HEK293T (cell line): Measurements from ENCODE around the gene FGF22.

Source experiments
- ARNT ChIP-seq: fragments of 450-650 bp; IDR thresholded peaks from 2 replicates; pipeline ENCODE4 v1.6.1; 2017; ENCODE audit warnings: mild to moderate bottlenecking
- BHLHE40 ChIP-seq: fragments of 450-650 bp; IDR thresholded peaks from 2 replicates; pipeline ENCODE4 v1.6.1; 2016; ENCODE audit warnings: mild to moderate bottlenecking, moderate library complexity, borderline replicate concordance
- ELF4 ChIP-seq: fragments of 450-650 bp; IDR thresholded peaks from 2 replicates; pipeline ENCODE4 v1.6.1; 2017; ENCODE audit warnings: antibody characterized with exemption
- FOXA1 ChIP-seq: fragments of 450-650 bp; IDR thresholded peaks from 2 replicates; pipeline ENCODE4 v1.6.1; 2016; ENCODE audit warnings: mild to moderate bottlenecking
- FOXM1 ChIP-seq: fragments of 450-650 bp; IDR thresholded peaks from 2 replicates; pipeline ENCODE4 v1.6.1; 2017; ENCODE audit warnings: mild to moderate bottlenecking, borderline replicate concordance
- HDGF ChIP-seq: fragments of 450-650 bp; IDR thresholded peaks from 2 replicates; pipeline ENCODE4 v1.6.1; 2017; ENCODE audit warnings: antibody characterized with exemption, borderline replicate concordance
- LEF1 ChIP-seq: fragments of 450-650 bp; IDR thresholded peaks from 2 replicates; pipeline ENCODE4 v1.6.1; 2017; ENCODE audit warnings: mild to moderate bottlenecking, borderline replicate concordance
- NFRKB ChIP-seq: fragments of 450-650 bp; IDR thresholded peaks from 2 replicates; pipeline ENCODE4 v1.6.1; 2016; ENCODE audit warnings: mild to moderate bottlenecking, moderate library complexity
- SUZ12 ChIP-seq: fragments of 450-650 bp; IDR thresholded peaks from 2 replicates; pipeline ENCODE4 v1.6.1; 2016; ENCODE audit warnings: mild to moderate bottlenecking
- TARDBP ChIP-seq: fragments of 450-650 bp; IDR thresholded peaks from 2 replicates; pipeline ENCODE4 v1.6.1; 2016

GRCh38 chr19:676339-677105, 36.8 kb downstream of the FGF22 start, which contains the start of gene FSTL3:
- no peak for TF ChIP-seq FOXA1
- no peak for TF ChIP-seq NFRKB
- no peak for TF ChIP-seq FOXM1
- TF ChIP-seq ARNT, result no peak
- no peak for TF ChIP-seq ELF4
- TF ChIP-seq BHLHE40, result no peak
- TF ChIP-seq SUZ12, result no peak
- no peak for TF ChIP-seq HDGF
- no peak for TF ChIP-seq LEF1
- TF ChIP-seq TARDBP, result no peak
